NAMALWA (cell line): ENCODE results near the gene STX18.
"Not testable (repeated sequence)": the region's sequence is repeated elsewhere in the genome, so short reads cannot be mapped to it uniquely, and the experiment has no call there.

Experiments used
- DNase-seq: peaks from one replicate; pipeline ENCODE4 v3.0.0-alpha.2; 2015; ENCODE audit warnings: low spot score

The STX18 gene

GRCh38 chr4:4507923-4508322, 33.9 kb downstream of the STX18 start:
- DNase-seq = peak; percentile 63

DNA sequence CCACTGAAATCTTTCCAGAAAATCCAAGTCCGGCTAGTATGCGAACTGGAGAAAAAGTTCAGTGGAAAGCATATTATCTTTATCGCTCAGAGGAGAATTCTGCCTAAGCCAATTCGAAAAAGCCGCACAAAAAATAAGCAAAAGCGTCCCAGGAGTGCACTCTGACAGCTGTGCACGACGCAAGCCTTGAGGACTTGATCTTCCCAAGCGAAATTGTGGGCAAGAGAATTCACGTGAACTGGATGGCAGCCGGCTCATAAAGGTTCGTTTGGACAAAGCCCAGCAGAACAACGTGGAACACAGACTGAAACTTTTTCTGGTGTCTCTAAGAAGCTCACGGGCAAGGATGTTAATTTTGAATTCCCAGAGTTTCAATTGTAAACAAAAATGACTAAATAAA, 34.4 kb downstream of the STX18 start:
- no peak for DNase-seq

DNA sequence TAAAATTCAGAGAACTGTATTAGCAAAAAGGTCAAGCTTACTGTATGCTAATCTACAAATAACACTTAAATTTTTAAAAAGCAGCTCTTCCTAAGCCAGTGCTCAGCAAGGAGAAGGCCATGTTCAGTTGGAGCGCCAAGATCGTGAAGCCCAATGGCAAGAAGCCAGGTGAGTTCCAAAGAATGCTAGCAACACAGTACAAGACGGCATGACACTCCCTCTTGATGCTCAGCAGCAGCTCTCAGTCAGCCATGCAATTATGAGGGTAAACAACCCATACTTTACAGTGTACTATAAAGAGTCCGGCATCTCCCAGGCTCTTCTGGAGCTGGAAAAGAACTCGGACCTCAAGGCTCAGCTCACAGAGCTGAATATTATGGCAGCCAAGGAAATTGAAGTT, 34.9 kb downstream of the STX18 start:
- DNase-seq = no peak

DNA sequence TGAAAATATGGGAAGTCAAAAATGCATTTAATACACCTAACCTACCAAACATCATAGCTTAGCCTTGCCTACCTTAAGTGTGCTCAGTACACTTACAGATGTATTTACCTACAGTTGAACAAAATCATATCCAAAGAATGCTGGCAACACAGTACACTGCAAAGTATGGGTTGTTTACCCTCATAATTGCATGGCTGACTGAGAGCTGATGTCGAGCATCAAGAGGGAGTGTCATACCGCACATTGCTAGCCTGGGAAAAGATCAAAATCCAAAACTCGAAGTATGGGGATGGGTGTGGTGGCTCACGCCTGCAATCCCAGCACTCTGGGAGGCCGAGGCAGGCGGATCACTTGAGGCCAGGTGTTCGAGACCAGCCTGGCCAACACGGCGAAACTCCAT, 36.6 kb downstream of the STX18 start:
- DNase-seq = not testable (repeated sequence)

DNA sequence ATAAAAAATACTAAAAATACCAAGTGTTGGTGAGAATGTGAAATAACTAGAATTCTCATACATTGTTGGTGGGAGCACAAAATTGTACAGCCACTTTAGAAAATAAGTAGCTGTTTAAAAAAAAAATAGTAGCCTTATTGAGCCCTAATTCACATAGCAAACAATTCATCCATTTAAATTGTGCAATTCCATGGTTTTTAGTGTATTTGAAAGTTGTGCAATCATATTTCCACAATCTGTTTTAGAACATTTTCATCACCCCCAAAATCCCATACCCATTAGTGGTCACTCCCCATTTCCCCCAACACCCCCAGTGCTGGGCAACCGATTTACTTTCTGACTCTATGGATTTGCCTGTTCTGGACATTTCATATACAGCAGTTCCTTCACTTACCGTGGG, 37.1 kb downstream of the STX18 start:
- no peak for DNase-seq

DNA sequence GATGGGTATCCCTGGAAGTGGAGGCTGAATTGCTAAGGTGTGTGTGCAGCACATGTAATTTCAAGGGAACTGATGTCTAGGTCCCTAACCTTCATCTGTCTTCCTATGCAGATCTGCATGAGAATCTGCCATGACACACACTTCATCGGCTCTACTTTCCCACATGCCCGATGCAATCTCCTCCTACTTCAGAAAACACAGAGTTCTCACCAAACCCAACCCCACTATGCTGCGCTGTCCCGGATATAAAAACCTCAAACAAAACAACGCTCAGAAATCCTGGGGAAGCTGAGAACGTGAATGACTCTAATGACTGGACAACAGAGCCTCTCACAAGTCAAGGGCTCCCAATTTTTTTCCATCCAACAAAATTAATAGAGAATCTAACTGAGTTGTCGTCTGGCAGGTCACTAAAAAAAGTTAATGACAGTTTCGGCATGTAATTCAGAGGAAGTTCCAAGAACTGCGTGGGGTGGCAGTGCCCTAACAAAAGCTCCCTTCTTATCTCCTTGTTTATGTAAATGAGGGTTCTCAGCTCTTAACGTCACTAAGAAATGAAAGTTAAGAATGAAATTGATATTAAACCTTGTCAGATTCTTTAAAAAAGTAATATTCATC, 39.0 kb downstream of the STX18 start:
- peak; percentile 35 for DNase-seq

DNA sequence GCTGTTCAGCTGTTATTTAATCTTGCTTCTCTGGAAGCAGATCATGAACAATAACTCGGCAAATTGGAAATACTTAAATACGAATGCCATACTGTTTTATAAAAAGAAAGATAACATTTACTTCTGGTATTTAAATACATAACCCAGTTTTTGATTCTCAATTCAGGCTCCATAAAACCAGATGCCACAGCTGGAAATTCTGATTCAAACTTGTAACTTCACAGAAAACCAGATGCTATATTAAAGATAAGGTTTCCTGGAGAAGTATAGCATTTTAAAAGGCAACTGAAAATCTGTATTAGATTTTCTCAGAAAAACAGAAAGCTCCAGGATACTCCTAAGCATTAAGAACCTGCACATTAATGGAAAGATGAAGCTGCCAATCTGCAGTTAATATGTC, 40.2 kb downstream of the STX18 start:
- no peak for DNase-seq

GRCh38 chr4:4499438-4500123, 42.3 kb downstream of the STX18 start:
- no peak for DNase-seq

GRCh38 chr4:4496592-4497372, 45.1 kb downstream of the STX18 start:
- no peak for DNase-seq

DNA sequence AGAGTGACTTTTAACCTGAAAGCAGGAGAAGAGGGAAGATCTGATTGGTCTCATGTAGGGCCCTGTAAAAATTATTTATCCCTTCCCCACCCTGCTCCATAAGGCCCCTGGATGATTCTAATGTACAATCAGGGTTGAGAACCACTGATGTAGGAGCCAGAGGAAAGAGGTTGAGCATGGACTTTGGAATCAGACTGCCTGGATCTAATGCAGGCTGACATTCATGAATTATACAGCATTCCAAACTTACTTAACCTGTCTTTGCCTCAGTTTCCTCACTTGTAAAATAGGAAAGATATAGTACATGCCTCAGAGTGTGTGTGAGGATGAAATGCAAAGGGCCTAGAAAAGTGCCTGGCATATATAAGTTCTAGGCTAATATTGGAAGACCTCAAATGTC, 47.0 kb downstream of the STX18 start:
- DNase-seq = no peak

GRCh38 chr4:4492161-4492847, 49.5 kb downstream of the STX18 start:
- DNase-seq = peak; percentile 38

DNA sequence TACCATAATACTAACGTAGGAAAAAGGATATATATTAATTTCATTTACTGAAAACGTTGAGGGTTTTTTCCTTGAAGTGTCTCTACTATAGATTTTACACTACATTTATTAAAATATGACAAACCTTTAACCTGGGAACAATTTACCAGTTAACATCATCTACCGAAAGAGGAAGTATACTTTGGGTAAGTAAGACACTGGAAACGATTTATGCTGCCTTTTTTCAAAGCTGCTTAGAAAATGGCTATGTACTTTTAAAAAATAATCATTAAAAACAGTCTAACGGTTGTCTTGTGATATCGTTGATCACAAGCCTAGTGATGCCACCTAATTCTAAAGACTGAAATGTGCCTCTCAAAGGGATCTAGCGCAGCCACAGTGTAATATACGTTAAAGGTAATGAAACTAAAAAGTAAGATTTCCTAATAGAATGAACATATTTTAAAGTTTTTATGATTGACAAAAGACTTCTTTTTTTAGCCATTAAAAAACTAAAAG, 50.4 kb downstream of the STX18 start:
- peak; percentile 53 for DNase-seq

- DNase-seq = no peak
Observed at GRCh38 chr4:4490816-4491215, 51.0 kb downstream of the STX18 start.

GRCh38 chr4:4490041-4490440, 51.8 kb downstream of the STX18 start:
- no peak for DNase-seq

DNA sequence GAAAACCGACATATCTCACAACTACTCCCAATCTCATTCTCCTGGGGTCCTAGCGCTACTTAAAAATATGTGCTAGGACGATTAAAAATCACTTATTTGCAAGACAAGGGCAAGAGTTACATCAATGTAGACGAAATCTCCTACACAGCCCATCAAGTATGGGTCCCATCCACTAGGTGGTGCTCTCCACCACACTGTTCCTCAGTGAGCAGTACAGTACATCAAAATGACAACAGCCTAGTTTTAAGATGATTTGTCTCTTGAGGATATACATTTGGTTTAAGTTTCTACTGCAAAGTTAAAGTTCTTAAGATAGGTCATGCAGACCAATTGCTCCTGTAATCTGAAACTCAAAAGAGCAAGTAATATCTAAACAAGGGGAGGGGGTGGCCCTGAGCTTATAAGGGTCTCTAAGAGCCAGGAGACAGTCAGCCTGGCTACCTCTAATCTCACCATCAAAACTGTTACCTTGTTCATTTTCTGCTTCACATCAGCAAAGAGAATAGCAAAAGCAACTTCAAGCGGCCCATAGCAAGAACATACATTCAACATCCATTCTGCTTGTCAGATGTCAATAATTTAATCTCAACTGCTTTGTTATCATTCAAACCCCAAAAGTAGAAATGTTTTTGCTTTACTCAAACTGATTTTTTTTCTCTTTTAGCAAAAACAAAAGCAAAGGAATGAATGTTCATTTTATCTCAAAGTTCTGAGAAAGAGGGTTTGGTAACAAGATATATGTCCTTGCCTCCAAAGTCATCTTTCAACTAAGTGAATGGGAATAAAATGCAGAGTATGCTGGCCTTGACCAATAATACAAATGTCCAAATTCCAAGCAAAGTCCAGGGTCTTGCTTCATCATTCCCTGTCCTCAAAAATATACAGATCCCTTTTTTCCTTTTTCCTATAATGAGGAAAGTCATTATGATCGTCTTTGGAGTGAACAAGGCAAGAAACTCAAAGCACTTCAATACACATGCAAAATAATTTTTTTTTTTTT, 53.1 kb downstream of the STX18 start:
- DNase-seq = peak; percentile 90

DNA sequence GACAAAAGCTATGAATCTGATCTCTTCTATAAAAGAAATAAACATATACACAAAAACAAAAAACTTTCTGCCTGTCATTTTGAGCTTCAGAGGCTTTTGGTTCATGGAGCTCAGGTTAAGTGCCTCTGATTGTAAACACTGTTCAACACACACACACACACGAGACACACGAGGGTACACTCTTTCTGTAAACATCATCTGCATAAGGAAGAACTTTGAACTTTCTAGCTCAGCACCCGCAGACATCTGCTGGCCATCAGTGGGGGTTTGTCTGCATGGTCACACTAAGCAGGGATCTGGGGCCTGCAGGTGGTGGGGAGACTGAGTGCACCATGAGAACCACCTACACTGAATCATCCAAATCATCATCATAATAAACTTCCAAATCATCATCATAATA, 54.9 kb downstream of the STX18 start:
- no peak for DNase-seq

GRCh38 chr4:4485806-4486205, 56.0 kb downstream of the STX18 start:
- no peak for DNase-seq

DNA sequence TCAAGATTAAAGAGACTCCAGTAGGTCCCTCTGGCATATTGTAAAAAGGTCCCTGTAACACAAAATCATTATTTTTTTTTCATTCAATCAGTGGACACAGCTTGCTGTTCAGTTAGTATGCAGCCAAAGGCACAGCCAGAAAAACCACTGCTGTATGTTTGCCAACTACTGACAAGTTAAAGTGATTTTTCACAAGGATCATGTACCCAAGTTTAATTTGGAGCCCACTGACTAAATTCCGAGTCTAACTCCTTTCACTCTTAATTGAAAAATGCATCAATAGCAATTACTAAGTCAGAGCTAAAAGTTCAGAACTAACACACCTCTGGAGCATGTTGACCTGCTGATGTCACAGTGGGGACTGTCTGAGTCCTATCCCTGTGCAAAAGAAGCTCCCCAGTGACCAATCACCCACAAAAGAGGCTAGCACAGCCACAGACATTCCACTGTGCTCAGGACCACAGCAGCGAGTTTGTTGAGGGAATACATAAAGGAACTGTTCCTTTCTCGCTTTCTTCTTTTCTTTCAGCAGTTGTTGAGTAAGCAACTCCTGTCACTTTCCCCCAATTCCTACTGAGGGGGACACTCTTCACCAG, 60.4 kb downstream of the STX18 start:
- DNase-seq = no peak

DNA sequence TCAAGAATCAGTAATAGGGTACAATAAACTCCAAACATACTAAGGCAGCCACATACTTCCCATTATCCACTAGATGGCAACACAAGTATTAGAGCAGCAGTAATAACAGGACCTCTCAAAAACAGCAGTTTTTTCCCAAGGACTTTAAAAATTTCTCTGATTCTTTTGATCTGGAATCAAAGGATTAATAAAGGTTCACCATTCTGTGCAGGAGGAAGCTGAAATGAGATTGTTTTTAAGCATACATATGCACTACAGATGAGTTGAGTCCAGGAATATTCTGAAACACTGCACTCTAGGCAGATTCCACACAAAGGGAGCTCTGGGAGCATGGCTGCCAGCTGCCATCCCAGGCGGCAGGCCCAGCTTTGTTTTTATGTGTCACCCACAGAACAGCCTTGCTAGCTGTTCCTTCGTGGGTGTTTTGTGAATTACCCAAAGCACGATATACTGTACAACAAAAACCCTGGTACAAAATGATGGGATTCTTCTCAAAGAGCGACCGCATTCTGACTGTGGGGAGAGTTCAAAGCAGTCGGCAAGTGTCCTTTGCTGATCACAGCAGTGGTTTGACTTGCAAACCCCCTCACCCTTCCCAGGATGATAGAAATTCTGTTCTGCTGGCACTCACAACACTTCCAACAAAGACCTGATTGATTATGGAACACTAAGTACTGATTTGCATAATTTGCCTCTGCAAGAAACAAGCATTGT, 61.0 kb downstream of the STX18 start:
- DNase-seq = peak; percentile 10

DNA sequence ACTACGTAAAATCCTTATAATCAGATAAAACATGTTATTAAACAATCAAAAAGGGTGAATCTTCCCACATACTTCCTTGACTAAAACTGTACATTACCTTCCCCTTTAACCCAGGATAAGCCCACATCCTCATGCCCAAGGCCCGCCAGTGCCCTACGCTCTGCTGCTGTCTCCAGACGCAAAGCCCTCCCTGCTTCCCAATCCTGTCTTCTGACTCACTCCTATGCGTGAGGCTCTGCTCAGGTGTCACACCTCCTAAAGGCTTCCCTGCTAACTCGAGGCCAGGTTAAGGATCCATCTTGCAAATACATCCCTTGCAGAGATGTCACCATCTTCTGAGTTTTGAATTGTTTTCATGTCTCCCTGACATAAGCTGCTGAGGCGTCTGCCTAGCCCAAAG, 61.6 kb downstream of the STX18 start:
- no peak for DNase-seq
